GM19328 (cell line): ENCODE data around the gene PHC1.

ENCODE experiments used
- ATAC-seq: cut with Tn5 transposase; IDR thresholded peaks from one replicate; pipeline ENCODE4 v1.9.1; 2021; ENCODE audit warnings: mild to moderate bottlenecking, moderate library complexity; ENCODE audit not compliant: unreplicated experiment

PHC1 gene

GRCh38 chr12:8949342-8950220 lies 35.3 kb downstream of the PHC1 start, which contains the start of gene M6PR:
TSS of gene M6PR (minus strand) at chr12:8949645. CDS start at chr12:8946404, 3,241 bp downstream.
- peak; percentile 87 for ATAC-seq

DNA sequence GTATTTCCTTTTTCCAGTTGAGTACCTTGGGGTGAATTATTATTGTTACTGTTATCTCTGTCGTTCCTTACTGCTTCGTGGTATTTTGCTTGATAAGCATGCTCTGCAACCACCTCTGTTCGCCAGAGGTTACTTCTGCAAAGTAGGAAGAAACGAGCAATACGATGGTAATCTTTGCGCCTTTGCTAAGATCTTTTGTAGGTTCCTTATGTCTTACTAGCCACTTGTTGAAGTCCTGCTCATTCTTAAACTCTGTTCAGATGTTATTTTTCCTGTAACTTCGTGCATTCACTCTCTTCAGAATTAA lies 35.9 kb downstream of the PHC1 start:
- ATAC-seq: peak; percentile 14

- no peak for ATAC-seq
Observed at GRCh38 chr12:8950702-8951478, 36.6 kb downstream of the PHC1 start.

DNA sequence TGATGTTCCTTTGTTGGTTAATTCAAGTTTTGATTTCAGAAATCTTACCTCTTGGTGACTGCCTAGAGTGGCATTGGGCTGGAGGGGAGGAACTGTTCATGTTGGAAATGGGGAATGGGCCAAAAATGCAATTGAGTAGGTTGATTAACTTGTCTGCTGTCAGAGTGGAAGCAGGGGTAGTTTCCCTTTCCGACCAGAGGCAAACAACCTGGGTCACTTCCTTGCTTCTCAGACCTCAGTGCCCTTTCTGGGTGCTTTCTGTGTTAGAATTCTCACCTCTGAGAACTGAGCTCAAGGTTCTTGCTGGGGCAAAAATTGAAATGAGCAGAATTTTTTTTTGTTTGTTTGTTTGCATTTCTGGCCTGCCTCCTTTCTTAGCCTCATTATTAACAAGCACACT lies 37.4 kb downstream of the PHC1 start:
- no peak for ATAC-seq

DNA sequence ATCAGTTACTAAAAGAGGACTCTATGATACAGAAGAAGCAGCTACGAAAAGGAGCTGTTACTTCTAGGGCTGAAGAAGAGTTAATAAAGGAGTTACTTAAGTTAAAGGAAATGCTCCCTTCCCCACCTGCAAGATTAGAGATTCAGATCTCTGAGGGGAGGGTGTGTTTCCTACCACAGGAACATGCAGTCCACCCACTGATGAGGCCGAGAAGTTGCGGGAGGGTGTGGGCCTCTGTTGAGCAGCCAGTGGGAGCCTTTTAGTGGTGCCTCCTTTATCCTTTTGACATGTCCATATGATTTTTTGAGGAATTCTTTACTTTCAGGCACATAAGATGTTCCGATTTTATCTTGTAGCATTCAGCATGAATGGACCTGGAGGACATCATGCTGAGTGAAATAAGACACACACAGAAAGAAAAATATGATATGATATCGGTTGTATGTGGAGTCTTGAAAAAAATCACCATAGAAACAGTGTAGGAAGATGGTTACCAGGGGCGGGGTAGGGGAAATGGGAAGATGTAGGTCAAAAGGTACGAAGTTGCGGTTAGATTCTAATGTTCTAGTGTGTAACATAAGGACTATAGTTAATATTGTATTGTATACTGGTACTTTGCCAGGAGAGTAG lies 39.6 kb downstream of the PHC1 start:
- no peak for ATAC-seq

- ATAC-seq: no peak
Observed at GRCh38 chr12:8956073-8956472, 41.8 kb downstream of the PHC1 start.

- no peak for ATAC-seq
Observed at GRCh38 chr12:8956772-8957171, 42.5 kb downstream of the PHC1 start.

- no peak for ATAC-seq
Observed at GRCh38 chr12:8957561-8957960, 43.3 kb downstream of the PHC1 start.

GRCh38 chr12:8958066-8958465 lies 43.8 kb downstream of the PHC1 start:
- ATAC-seq: no peak

DNA sequence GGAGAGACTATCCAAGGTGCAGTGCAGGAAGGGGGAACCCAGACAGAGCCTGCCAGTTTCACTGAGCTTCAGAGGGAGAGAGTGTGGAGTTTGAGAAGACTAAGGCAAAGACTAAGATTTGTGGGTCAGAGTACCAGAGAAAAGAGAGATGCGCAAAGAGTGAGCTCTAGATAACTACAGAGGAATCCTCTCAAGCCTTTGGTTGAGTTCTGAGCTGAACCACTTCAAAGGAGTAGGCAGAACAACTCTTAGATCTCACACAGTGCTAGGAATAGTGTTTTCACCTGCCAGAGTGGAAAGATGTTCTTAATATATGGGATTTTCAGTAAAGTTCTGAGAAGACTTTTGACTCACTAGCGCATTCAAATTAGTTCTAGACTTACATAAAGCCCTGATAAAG lies 45.9 kb downstream of the PHC1 start:
- no peak for ATAC-seq

DNA sequence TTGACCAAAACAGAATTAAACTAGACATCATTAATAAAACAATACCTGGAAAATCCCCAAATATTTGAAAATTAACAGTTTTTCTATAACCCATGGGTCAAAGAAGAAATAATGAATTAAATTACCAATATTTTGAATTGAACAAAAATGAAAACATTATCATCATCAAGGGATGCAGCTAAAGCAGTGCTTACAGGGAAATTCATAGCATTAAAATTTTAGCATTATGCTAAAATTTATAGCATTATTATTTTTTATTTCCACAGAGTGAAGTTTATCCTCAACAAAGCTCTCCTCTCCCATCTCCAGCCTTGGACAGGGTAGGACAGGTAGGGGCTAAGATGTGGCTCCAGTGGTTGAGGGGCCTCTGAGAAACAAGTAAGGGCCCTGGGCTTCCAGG lies 54.5 kb downstream of the PHC1 start:
- no peak for ATAC-seq

GRCh38 chr12:8969861-8970411 lies 55.6 kb downstream of the PHC1 start:
- ATAC-seq: no peak

- no peak for ATAC-seq
Observed at GRCh38 chr12:8970432-8970831, 56.1 kb downstream of the PHC1 start.

DNA sequence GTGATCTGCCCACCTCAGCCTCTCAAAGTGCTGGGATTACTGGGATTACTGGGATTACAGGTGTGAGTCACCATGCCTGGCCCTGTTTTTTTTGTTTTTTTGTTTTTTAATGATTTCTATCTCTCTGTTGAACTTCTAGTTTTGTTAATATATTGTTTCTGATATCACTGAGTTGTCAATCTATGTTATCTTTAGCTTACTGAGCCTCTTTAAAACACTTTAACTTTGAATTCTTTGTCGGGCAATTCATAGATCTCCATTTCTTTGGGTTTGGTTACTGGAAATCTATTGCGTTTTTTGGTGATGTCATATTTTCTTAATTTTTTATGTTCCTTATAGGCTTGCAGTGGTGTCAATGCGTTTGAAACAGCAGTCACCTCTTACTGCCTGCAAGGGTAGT lies 65.8 kb downstream of the PHC1 start:
- no peak for ATAC-seq

DNA sequence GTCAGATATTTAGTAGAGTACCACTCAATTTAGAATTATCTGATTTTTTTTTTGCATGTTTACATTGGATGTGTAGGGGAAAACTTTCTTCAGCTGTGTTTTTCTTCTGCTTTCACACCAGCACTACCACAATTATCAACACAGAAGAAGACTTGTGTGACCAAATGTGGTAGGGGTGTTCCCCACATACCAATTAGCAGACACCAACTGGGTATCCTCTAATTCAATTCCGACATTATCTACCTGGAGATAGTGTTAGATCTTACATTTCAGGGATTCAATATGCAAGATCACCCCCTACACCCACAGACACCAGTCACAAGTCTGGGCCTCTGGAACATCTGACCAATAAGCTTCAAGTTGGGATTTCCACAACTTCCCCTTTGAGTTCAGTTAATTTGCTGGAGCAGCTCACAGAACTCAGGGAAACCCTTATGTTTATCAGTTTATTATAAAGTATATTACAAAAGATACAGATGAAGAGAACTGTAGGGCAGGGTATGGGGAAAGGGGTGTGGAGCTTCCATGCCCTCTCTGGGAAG lies 71.0 kb downstream of the PHC1 start:
- ATAC-seq: no peak

DNA sequence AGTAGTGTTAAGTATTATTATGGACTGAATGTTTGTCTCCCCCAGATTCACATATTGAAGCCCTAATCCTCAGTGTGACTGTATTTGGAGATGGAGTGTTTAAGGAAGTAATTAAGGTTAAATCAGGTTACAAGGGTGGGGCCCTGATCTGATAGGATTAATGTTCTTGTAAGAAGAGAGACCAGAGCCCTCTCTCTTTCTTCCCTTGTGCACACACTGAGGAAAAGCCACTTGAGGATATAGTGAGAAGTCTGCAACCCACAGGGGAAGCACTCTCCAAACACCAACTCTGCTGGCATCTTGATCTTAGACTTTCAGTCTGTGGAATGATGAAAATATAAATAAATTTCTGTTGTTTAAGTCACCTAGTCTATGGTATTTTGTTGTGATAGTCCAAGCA lies 72.9 kb downstream of the PHC1 start:
- ATAC-seq: no peak

- no peak for ATAC-seq
Observed at GRCh38 chr12:8987685-8988084, 73.4 kb downstream of the PHC1 start.

DNA sequence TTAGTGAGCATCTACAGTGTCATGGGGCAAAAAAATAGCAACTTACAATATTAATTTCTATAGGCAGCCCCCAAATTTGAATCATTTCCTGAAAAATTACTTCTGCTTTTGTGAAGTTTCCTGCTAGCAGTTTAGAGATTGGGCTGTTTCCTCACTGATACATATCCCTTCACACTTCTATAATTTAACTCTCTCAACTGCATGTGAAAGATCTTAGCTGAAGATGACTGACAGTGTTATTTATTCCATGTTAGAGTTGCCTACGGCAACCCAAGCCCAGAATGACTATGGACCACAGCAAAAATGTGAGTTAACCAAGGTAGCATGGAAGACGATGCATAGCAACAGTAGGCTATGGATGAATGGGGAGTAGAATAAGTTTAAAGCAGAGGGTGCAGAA lies 75.1 kb downstream of the PHC1 start, which contains the start of gene KLRG1:
Gene KLRG1 (plus strand): TSS at position 134 of the 400 bp plus-strand sequence. CDS start 90 bp downstream, at position 224.
- no peak for ATAC-seq
